Measurements from ENCODE around the gene GNAO1. TPM values are rescaled to one million over a fixed set of nuclear protein-coding genes. Genes with fewer than 3 reads are reported as not detected.

The GNAO1 gene
- polyA plus RNA-seq, 1 experiment: 0.01 TPM

DNA sequence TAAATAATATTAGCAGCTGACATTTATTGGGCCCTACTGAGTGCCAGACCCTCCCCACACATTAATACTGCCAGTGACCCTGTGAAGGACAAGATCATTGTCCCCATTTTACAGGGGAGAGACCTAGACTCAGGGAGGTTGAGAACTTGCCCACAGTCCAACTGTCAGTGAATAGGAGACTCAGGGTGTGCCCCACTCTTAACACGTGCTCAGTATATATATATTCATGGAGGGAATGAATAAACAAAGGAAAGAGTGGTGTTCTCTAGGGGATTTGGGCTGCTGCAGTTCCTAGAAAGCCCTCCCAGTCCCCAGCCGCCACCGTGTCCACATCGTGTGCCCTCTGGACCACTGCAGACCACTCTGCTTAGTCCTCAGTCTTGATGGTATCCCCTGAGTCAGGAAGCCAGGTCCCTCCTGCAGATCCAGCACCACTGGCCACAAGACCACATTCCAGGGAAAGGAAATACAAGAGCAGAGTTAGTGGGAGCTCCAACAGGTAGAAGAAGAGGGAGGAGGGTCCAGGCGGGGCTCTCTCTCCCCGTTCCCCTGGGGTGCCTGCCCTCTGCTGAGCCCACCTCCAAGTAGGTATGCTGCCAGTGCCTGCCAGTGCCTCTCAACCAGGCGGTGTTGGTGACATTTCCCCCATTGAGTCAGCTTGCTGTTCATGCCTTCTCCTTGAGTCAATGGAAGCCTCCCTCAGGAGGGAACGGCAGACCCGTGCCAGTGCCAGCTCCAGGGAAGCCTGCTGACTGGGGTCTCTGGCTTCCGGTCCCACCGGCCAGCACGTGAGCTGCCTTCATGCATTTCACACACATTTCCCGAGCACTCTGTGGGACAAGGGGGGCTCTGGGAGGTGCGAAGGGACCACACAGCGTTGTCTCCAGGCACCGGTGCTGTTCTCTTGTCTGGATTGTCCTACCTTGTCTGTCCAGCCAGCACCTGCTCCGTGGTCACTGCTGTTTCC is 75.6 kb downstream of the GNAO1 start:
- DNase-seq (ENCODE audit: low read depth, low spot score): no peak
- ChIA-PET CTCF (no interaction called here), POLR2A (no interaction called here)
- Histone ChIP-seq H3K9me3 (ENCODE audit: control insufficient read depth, insufficient read depth, low read length) (no peaks in the 10 kb centered on the region; the same call in 1 of the 2 replicates), H3K27ac (ENCODE audit: low read depth, low read length) (no peak overlapping the region), H3K27me3 (ENCODE audit: control insufficient read depth, insufficient read depth, low read length) (no peaks in the 10 kb centered on the region), H3K4me3 (ENCODE audit: low read depth, low read length) (no peak overlapping the region)
- TF ChIP-seq, protein P1, sequence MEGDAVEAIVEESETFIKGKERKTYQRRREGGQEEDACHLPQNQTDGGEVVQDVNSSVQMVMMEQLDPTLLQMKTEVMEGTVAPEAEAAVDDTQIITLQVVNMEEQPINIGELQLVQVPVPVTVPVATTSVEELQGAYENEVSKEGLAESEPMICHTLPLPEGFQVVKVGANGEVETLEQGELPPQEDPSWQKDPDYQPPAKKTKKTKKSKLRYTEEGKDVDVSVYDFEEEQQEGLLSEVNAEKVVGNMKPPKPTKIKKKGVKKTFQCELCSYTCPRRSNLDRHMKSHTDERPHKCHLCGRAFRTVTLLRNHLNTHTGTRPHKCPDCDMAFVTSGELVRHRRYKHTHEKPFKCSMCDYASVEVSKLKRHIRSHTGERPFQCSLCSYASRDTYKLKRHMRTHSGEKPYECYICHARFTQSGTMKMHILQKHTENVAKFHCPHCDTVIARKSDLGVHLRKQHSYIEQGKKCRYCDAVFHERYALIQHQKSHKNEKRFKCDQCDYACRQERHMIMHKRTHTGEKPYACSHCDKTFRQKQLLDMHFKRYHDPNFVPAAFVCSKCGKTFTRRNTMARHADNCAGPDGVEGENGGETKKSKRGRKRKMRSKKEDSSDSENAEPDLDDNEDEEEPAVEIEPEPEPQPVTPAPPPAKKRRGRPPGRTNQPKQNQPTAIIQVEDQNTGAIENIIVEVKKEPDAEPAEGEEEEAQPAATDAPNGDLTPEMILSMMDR (IDR thresholded peaks at IDR 0.05; ENCODE audit: low read depth, low read length): no peak

DNA sequence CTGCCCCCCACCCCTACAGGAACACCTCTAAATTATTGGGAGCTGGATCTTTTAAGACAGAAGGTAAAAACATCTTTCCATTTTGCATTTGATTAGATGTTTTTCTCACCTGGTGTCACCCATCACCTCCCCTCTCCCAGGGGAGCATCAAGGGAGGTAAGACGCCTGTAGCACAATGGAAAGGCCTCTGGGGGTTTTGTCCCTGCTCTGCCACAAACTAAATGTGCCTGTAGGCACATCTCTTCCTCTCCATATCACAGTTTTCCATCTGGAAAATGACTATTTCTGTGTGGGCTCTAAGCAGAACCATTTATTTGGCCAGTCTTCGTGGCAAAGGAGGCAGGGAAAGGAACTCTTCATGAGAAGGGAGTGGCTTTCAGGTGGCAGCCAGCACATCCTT is 76.6 kb downstream of the GNAO1 start:
- ChIA-PET POLR2A (no interaction called here), CTCF (no interaction called here)
- Histone ChIP-seq H3K9me3 (ENCODE audit: control insufficient read depth, insufficient read depth, low read length) (no peaks in the 10 kb centered on the region; the same call in 1 of the 2 replicates), H3K27ac (ENCODE audit: low read depth, low read length) (no peak overlapping the region), H3K4me3 (ENCODE audit: low read depth, low read length) (no peak overlapping the region), H3K27me3 (ENCODE audit: control insufficient read depth, insufficient read depth, low read length) (no peaks in the 10 kb centered on the region)
- TF ChIP-seq, protein P1 (IDR thresholded peaks at IDR 0.05; ENCODE audit: low read depth, low read length): no peak
- DNase-seq (ENCODE audit: low read depth, low spot score): no peak

DNA sequence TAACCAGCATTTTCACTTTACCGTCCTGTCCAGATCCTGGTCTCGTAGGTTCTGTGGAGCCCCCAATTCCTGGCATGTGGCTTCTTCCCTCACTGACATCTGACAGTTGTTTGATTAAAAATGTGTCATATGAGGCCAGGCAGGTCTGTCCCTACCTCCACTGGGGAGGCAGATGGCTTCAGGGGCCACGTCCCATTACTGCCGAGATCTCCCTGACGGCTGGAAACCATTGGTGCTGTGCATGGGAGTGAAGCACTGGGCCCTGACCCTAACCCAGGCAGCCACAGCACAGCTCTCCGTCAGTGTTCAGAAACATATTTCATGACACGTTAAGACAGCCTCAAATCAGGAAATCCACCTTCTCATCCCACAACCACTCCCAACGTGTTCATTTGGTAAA is 77.5 kb downstream of the GNAO1 start:
- ChIA-PET CTCF (interaction anchor here (3.5 kb wide), 1 partner anchor 50 kb away, joined by 25 read pairs; no protein-coding TSS in a partner anchor), POLR2A (no interaction called here)
- H3K9me3 ChIP-seq (ENCODE audit: control insufficient read depth, insufficient read depth, low read length): no peaks in the 10 kb centered on the region; the same call in 1 of the 2 replicates
- no peak for DNase-seq (ENCODE audit: low read depth, low spot score)
- no peak overlapping the region for H3K4me3 ChIP-seq (ENCODE audit: low read depth, low read length)
- TF ChIP-seq, protein P1 (IDR thresholded peaks at IDR 0.05; ENCODE audit: low read depth, low read length): no peak
- H3K27me3 ChIP-seq (ENCODE audit: control insufficient read depth, insufficient read depth, low read length): no peaks in the 10 kb centered on the region
- H3K27ac ChIP-seq (ENCODE audit: low read depth, low read length): no peak overlapping the region

DNA sequence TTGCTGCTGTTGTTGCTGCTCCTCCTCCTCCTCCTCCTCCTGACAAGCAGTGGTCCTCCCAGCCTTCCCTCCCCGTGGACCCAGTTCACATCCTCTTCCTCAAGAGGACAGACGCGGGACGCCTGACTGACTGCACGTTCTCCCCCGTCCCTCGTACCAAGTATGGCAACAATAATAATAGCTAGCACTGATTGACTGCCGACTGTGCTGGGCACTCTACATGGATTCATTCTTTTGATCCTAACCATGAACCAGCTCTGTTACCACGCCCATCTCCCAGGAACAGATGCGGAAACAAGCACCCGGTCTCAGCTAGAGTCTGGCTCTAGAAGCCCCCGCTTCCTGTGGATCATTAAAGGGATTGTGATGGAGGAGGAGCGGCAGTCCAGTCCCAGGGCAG is 78.0 kb downstream of the GNAO1 start:
- Histone ChIP-seq H3K9me3 (ENCODE audit: control insufficient read depth, insufficient read depth, low read length) (no peaks in the 10 kb centered on the region; the same call in 1 of the 2 replicates), H3K27ac (ENCODE audit: low read depth, low read length) (peak overlapping the region; percentile 11), H3K4me3 (ENCODE audit: low read depth, low read length) (no peak overlapping the region), H3K27me3 (ENCODE audit: control insufficient read depth, insufficient read depth, low read length) (no peaks in the 10 kb centered on the region)
- DNase-seq (ENCODE audit: low read depth, low spot score): no peak
- POLR2A ChIA-PET: no interaction called here
- TF ChIP-seq, protein P1 (IDR thresholded peaks at IDR 0.05; ENCODE audit: low read depth, low read length): no peak
- CTCF ChIA-PET: interaction anchor here (0.7 to 3.5 kb wide), 8 partner anchors 9 to 87 kb away, joined by 3 to 25 read pairs (median 4); no protein-coding TSS in a partner anchor

All from AG04450 (cell line).